IPS DF 4.7 (cell line): ENCODE results near the gene UBE2J2.
"Not testable (repeated sequence)": the region's sequence is repeated elsewhere in the genome, so short reads cannot be mapped to it uniquely, and the experiment has no call there.

Source experiments
- DNase-seq: peaks from one replicate; pipeline ENCODE4 v3.0.0-alpha.2; 2013; ENCODE audit warnings: low spot score; ENCODE audit errors: extremely low read depth

UBE2J2 gene

DNA sequence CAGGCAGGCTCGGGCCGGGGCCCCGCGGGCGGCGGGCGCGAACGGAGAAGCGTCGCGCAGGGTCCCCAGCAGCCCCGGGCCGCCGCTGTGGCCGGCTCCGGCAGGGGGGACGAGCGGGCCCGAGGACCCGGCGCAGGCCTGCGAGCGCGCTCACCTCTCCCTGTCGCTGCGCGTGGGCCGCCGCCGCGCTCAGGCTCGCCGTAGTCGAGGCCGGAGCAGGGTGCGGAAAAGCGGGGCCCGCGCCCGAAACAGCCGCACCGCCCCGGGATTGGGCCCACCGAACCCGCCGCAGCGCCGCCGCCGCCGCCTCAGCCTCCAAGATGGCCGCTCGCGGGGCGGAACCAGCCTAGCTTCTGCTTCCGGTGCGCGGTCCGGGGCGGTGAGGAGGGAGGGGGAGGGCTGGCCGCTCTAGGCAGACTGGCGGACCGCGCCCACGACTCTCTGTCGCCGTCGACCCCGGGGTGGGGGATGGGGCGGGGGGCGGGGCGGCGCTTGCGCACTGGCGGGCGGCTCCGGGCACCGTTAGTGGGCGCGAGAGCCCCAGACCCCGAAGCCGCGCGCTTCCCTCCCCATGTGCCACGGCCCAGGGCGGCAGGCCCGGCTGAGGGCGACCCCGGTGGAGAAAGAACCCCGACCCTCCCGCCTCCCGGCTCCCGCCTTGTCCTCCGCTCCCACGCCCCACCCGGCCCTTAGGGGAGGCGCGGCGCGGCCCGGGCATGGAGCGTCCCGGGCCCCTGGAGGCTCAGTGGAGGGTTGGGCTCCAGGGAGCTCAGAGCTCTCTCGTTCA lies at the start of gene UBE2J2:
TSS of gene UBE2J2 (minus strand) at position 343 of the 787 bp plus-strand sequence. CDS start 5,862 bp downstream, outside the sequence.
- DNase-seq, result no peak

DNA sequence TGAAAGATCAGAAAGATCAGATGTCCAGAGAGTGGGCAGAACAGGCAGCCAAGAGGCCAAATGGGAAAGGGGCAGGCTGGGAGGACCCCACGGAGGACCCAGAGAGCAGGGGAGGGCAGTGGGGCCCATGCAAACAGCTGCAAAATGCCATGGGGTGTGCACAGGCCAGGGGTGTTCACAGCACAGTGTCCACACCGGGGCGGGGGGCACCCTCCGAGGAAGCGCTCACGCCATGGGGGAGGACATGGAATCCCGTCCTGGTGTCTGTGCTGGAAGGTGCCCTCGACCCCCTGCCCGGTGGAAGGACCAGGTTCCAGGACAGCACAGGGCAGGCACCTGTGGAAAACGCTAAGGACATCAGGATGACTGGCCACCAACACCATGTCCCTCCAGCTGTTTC lies 49.3 kb upstream of the UBE2J2 start:
- no peak for DNase-seq

DNA sequence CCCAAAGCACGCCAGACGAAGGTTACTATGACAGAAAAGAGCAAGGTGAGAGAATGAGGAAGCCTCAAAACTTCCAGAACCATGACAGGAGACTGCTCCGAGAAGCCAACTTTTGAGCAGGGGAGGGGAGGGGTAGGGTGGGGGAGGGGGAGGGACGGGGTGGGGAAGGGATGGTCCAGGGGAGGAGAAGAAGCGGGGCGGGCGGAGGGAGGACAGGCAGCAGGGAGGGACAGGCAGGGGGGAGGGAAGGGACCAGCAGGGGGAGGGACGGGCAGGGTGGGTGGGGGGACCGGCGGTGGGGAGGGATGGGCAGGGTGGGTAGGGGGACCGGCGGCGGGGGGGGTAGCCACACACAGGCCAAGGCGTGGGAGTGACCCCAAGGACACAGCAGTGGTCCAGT lies 48.8 kb upstream of the UBE2J2 start:
- no peak for DNase-seq

DNA sequence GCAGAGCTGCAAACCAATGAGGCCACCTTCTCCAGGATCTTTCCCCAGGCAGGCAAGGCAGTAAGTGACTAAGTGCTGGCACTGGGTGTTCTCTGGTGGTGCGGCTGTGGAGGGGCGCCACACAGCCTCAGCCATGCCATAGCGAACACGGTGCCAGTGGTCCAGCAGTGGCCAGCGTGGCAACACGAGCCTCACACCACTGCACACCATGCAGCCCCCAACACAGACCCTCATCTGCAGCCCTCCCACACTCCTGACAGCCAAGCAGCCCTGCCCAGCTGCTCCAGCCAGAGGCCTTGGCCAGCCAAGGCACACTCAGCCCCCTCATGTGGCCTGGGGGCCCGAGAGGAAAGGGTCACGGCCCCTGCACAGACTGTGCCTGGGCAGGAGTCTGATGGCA lies 47.8 kb upstream of the UBE2J2 start:
- DNase-seq, result no peak

DNA sequence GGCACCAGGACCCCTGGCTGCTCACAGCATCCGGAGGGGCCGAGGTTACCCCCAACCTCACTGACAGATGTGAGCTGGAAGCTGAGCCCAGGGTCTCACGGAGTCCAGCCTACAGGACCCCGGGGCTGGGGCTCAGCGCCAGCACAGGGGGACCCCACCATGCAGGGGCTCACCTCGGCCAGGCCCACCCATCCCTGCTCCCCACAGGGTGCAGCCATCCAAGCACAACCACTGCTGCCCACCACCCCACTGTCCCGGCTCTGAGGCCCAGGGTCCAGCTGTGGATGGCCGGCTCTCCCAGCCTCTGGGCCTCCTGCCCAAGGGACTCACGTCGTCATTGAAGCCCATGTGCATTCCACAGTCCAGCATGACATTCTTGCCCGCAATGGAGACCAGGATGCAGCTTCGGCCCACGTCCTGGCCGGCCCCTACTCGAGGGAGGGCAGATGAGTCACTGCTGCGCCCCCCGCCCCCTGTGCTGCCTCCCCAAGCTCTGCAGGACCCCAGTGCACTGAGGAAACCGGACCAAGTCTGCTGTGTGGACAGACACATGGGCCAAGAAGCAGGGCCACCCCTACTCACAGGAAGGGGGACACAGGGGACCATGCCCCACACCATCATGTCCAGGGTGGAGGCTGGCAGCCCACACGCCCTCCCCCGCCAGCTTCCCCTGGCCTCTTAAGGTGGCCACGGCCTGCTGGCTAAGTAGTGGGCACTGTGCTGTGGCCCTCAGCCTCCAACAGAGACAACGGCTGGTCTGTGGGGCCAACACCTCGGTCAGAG lies 47.2 kb upstream of the UBE2J2 start:
- no peak for DNase-seq

DNA sequence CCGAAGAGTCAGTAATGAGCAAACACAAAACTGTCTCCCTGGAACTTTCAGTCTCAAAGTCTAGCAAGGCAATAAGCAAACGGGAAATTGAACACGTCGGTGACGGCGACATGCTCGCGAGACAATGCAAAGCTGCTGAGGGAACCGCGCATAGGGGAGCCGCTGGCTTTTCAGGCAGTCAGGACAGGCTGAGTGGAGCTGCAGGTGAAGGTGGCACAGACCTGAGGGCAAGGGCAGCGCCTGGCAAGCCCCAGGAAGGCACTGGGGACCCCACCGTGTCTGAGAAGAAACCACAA lies 45.9 kb upstream of the UBE2J2 start:
- DNase-seq, result no peak

DNA sequence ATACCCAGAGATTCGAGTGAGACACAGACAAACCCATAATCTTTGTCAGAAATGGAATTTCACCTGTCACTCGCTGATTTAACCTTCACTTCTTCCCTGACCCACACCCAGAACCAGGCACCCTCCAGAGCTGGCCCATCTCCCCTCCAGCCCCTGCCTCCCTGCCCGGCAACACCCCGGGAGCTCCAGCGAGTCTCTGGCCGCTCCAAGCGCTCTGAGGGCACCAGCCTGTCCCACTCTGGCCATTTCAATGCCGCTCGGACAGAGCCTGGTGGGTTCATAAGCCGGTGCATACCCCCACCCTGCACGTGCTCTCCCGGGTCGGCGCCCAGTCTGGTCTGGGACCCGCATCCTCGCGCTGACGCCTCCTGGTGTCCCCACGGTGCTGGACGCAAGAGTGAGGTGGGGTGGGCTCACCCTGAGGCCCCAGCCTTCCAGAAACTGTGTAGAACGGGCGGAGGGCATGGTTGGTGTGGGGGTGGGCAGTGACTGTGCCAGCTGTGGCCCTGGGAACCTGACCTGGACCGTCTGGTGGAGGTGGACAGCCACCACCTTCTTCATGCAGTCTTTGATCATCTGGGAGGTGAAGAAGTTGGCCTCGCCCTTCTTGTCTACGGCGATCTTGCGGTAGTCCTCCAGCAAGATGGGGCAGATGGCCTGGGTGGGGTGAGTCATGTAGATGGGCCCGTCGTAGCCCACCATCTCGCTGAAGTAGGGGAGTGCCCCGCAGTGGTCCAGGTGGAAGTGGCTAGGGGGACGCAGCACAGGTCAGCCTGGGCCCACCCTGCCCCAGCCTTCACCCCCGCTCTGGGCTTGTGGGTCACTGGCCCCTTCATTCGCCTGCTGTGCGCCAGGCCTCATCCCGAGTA lies 45.4 kb upstream of the UBE2J2 start:
- DNase-seq, result no peak

DNA sequence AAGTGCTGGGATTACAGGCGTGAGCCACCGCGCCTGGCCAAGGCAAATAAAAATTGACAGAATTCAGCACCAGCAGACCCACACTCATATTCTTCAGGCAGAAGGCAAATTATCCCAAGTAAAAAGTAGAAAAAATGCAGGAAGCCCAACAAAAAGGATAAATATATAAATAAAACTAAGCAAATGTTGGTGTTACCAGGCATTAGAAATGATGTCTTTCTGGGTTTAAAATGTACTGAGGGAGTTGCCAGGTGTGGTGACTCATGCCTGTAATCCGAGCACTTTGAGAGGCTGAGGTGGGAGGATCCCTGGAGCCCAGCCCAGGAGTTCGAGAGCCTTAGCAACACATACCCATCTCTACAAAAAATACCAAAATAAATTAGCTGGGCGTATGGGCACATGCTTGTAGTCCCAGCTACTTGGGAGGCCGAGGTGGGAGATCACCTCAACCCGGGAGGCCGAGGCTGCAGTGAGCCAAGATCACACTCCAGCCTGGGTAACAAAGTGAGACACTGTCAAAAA lies 44.5 kb upstream of the UBE2J2 start:
- DNase-seq, result no peak

DNA sequence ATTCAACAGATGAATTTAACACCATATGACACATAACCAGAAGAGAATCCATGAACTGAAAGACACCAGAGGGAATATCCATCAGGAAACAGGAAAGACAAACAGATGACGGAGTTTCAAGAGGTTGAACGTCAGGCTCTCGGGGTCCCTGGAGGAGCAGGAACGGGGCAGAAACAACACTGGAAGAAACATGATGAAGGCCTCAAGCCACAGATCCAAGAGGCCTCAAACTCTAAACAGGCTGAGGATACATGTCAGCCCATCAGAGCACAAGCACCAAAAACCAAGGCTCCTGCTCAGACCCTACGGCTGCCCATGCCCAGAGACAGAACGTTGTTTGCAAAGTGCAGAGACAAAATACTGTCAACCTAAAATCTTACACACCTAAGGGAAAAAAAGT lies 43.8 kb upstream of the UBE2J2 start:
- no peak for DNase-seq

DNA sequence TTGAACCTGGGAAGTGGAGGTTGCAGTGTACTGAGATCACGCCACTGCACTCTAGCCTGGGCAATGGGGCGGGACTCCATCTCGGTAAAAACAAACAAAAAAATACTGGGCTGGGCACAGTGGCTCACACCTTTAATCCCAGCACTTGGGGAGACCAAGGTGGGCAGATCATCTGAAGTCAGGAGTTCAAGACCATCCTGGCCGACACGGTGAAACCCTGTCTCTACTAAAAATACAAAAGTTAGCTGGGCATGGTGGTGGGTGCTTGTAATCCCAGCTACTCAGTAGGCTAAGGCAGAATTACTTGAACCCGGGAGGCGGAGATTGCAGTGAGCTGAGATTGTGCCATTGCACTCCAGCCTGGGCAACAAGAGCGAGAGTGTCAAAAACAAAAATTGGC lies 42.5 kb upstream of the UBE2J2 start:
- DNase-seq, result not testable (repeated sequence)

DNA sequence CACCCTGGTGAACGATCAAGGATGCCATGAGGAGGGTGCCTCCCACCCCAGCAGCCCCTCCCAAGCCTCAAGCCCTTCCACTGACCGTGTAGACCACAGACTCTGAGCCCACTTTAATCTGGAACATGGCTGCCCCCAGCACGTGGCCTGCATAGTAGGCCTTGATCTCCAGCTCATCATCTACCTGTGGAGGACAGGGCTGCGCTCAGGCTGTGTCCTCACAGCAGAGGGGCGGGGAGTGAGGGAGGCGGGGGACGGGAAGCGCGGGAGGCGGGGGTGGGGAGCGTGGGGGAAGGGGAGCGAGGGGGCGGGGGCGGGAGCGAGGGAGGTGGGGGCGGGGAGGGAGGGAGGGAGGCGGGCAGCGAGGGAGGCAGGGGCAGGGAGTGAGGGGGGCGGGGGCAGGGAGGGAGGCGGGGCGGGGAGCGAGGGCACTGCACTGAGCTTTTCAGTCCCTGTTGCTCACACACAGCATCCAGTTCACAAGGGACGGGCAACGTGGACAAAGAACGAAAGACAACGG lies 41.8 kb upstream of the UBE2J2 start:
- no peak for DNase-seq

DNA sequence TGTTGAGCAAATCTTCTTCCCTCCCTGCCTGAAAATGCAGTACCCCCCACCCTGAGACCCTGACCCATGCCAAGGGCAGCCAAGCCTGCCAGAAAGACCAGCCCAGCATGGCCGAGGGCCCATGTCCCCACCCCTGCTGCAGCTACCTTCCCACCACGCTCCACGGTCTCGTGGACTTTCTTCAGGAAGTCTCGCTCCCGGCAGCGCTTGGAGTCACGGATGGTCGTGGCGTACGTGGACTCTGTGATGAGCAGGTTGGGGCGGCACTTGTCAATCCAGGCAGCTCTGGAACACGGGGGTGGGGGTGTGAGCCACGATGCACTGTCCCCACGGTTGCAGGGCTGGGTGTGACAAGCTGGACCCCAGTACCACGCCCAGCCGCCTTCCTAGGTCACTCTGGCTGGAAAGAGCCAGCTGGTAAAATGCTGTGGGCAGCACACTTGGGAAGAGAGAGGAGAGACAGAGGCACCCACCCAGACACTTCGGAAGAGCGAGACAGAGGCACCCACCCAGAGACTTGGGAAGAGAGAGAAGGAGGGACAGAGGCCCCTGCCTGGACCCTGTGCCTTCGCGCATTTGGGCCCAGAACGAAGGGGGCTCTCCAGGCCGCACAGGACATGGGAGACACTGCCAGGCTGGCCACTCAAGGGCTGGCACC lies 41.2 kb upstream of the UBE2J2 start:
- no peak for DNase-seq

DNA sequence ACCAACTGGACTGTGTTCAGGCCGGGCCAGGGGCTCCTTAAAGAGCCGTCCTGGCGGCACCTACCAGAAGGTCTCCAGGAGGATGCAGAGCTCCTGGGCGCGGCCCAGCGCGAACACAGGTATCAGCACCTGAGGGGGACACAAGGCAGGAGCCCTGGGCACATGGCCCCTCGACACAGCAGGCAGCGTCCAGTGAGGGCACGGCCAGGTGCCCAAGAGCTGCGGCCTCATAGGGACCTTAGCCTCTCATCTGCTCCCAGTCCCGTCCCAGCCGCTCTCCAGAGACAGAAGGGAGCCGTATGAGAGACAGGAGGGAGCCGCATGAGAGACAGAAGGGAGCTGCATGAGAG lies 40.6 kb upstream of the UBE2J2 start:
- DNase-seq, result no peak

DNA sequence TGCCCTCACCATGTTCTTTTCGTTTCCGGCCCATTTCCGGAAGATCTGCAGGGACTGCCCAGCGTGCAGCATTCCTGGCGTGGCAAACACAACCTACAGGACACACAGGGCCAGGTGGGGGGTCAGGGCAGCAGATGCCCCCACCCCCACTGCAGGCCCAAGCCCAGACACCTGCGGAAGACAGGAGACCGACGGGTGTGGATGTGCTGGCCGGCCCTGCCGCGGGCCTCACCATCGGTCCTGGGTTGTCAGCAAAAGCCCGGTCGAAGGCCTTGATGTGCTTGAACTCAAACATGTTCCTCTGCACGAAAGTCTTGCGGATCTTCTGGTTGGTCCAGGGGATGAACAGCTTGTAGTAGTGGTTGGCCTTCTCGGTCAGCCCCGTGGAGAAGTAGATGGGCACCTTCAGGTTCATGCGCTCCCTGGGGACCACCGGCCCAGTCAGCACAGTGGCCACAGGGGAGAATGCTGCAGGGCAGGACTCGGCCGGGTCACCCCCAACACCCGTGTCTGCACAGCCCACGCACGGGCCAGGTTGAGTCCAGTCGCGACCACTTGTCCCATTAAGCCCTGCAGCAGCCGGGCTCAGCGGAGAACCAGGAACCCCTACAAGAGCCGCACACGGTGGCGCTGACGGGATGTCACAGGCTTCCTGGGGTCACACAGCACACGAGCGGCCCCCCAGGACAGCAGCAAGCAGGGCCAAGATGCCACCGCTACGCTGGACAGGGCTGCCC lies 40.0 kb upstream of the UBE2J2 start:
- DNase-seq, result no peak

DNA sequence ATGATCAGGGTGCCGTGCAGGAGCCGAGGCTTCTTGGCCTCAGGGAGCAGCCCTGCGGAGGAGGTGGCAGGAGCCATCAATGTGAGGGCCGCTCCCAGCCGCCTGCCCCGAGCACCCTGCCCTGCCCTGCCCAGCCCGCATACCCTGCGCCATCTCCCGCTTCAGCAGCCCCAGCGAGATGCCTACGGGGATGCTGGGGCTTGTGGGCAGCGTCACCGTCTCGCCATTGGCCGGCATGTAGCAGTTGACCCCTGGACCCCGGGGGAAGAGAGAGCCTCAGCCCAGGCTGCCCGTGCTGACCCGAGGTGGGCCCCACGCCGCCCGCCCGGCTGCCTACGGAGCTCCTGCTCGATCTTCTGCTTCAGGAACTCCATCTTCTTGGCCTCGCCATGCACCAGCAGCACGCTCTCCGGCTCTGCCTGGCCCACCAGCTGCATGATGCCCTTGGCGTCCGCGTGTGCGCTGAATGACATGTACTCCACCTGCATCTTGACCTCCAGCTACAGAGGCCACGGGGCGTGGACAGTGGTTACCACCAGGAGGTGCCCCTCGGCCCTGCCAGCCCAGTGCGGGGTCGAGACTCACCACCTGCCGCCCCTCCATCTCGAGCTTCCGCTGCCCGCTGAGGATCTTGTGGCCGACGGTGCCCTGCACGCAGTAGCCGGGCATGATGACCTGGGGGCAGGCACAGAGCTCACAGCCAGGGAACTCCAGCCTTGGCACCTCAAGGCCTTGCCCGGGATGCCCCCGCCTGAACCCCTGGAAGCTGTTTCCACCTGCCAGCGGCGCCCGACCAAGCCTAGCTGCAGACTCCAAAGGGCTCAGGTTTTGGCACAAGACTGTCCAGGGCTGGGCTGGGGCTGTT lies 39.0 kb upstream of the UBE2J2 start:
- no peak for DNase-seq

DNA sequence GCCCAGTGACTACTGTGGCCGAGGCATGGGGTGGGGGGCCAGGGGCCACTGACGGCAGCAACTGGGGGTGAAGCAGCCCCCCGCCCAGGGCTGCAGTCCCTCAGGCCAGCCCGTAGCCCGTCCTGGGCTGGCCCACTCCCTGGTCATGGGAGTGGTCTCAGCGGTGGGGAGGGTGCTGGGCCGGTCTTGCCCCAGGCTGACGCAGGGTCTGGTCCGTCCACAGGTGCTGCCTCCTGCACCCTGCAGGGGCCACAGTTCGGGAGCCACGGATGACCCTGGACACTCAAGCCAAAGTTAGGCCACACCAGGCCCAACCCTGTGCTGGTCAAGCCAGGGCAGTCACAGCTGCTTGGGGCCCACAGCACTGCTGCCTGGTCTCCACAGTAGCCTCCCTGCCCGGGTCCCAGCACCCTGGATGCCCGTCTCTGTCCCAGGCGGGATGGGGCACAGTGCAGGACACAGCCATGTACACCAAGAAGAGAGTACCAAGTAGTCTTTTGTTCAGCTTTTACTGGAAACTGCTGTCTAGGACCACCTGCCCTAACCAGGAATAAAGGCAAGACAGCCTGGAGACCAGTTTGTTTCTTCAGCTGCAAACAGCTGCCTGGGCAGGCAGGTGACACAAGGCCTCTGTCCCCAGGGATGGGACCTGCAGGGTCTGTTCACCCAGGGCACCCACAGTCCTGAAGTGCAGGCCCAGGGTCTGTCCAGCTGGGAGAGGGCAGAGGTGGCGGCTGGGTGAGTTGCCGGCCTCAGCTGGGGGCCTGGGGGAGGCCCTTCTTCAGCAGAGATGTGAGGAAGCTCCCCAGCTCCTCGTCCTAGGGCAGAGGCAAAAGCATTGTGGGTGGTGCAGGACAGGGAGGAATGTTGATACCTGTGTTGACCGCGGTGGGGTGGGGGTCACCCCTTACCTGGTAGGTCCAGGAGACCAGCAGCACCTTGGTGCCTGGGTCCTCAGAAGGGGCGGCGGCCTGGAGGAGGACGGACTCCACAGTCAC lies 37.8 kb upstream of the UBE2J2 start:
- no peak for DNase-seq

DNA sequence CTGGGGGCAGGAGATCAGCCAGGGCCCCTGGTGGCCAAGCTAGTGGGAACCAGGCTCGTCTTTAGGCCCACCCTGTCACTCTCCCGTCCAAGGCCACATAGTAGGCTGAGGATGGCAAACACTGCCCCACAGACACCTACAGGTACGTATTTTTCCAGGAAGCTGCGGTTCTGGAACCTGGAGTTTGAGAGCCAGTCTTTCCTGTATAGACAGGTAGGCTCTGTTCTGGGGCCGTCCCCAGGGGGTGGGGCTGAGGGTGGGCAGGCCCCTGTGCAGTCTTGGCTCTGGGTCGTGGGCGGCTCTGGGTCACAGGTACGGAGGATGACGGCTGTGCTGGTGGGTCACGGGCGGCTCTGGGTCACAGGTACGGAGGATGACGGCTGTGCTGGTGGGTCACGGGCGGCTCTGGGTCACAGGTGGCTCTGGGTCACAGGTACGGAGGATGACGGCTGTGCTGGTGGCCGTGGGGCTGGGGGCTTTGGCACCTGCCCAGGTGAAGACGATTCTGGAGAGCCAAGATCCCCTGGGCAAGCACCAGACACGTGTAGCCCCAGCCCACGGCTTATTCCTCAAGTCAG lies 36.9 kb upstream of the UBE2J2 start:
- DNase-seq, result no peak

DNA sequence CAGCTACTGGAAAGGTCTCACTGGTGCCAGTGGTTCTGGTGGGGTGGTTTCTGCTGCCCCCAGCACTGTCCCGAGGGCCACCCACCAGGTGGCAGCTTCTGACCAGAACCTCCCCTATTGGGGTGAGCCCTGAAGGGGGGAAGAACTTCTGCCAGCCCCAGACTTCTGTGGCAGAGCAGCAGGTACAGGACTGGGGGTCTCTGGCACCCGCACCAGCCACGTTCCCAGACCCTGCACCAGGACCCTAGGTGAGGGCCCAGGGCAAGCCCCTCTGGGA lies 36.4 kb upstream of the UBE2J2 start:
- DNase-seq, result no peak
